Measurements from ENCODE around the gene PSMD13.

The PSMD13 gene

DNA sequence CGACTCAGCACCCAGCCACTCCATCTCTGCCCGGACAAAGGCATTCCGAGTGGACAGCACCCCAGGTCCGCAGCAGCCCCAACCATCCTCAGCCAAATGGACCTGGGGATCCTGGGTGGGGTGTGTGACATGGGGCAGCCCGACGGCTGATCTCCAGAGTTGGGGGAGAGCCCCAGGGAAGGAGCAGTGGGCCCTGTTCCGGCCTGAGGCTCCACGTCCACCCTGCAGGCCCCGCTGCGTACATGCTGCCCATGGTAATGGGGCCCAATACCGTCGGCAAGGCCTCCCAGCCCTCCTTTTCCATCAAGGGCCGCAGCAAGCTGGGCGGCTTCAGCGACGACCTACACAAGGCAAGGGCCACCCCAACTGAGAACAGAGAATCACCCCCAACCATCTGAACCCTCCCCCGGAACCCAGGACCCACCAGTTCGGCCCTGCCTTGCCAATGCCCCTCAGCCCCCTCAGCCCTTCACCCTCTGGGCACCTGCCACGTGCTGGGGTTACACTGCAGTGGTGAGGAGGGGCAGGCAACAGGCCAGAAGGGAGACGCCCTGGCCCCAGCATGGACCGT lies 38.5 kb upstream of the PSMD13 start:
- no peak overlapping the region for H3K4me3 ChIP-seq (ENCODE audit: low read length in 2 of 2)
- H3K27ac ChIP-seq (ENCODE audit: low read depth in 2 of 2, low read length in 2 of 2): no peak overlapping the region
- no peaks in the 10 kb centered on the region for H3K27me3 ChIP-seq (ENCODE audit: control insufficient read depth in 2 of 2, insufficient read depth in 2 of 2, low read length in 2 of 2)
- H3K4me1 ChIP-seq (ENCODE audit: control insufficient read depth in 2 of 2, insufficient read depth in 2 of 2, low read length in 2 of 2): no peaks in the 10 kb centered on the region
- no peak overlapping the region for H3K9ac ChIP-seq (ENCODE audit: low read depth in 1 of 2, low read length in 2 of 2)
- H3K36me3 ChIP-seq (ENCODE audit: control insufficient read depth in 2 of 2, insufficient read depth in 2 of 2, low read length in 2 of 2): peaks cover 3 to 17% of the 10 kb centered on the region in 2 donors
- no peaks in the 10 kb centered on the region for H3K9me3 ChIP-seq (ENCODE audit: control insufficient read depth in 2 of 2, low read length in 2 of 2)

DNA sequence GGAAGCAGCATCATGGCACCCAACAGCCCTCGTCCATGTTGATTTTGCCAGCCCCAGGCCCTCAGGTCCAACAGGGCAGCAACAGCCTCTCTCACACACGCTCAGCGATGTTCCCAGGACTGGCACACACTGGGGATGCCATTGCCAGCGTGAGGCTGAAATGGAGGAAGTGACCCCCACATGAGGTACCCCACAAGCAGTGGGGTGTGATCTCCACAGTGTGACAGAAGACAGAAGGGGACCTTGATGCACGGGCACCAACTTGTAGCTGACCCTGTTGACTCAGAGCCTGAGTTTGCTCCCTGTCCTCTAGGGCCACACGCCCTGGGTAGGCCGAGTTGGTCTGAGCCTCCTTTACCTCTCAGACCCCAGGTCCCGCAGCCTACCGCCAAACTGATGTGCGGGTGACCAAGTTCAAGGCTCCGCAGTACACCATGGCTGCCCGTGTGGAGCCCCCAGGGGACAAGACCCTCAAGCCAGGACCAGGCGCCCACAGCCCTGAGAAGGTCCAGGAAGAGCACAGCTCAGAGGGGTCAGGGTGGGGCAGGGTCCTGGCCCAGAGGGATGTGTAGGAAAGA lies 37.7 kb upstream of the PSMD13 start:
- Histone ChIP-seq H3K9ac (ENCODE audit: low read depth in 1 of 2, low read length in 2 of 2) (no peak overlapping the region), H3K27ac (ENCODE audit: low read depth in 2 of 2, low read length in 2 of 2) (no peak overlapping the region), H3K27me3 (ENCODE audit: control insufficient read depth in 2 of 2, insufficient read depth in 2 of 2, low read length in 2 of 2) (no peaks in the 10 kb centered on the region)

DNA sequence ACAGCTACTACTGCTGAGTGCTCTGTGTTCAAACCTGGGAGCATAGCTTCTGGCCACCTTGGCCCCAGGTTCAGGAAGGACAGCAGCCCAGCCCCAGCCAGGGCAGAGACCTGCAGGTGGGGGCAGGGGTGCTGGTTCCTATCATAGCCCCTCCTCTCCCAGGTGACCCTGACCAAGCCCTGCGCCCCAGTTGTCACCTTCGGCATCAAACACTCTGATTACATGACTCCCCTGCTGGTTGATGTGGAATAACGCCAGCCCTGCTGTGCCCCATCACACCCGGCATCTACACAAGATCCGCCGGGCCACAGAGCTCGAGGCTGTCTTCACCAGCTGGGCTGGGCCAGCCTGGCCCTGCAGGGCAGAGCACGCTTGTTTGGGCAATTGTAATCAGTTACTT lies 37.0 kb upstream of the PSMD13 start:
- Histone ChIP-seq H3K9ac (ENCODE audit: low read depth in 1 of 2, low read length in 2 of 2) (no peak overlapping the region), H3K9me3 (ENCODE audit: control insufficient read depth in 2 of 2, low read length in 2 of 2) (no peaks in the 10 kb centered on the region), H3K4me1 (ENCODE audit: control insufficient read depth in 2 of 2, insufficient read depth in 2 of 2, low read length in 2 of 2) (peaks cover 0 to 4% of the 10 kb centered on the region in 2 donors), H3K27ac (ENCODE audit: low read depth in 2 of 2, low read length in 2 of 2) (no peak overlapping the region), H3K36me3 (ENCODE audit: control insufficient read depth in 2 of 2, insufficient read depth in 2 of 2, low read length in 2 of 2) (peaks cover 15 to 31% of the 10 kb centered on the region in 2 donors), H3K4me3 (ENCODE audit: low read length in 2 of 2) (no peak overlapping the region), H3K27me3 (ENCODE audit: control insufficient read depth in 2 of 2, insufficient read depth in 2 of 2, low read length in 2 of 2) (no peaks in the 10 kb centered on the region)

More for the DNA sequence above, 37.7 kb upstream of the PSMD13 start:
- no peaks in the 10 kb centered on the region for H3K9me3 ChIP-seq (ENCODE audit: control insufficient read depth in 2 of 2, low read length in 2 of 2)
- H3K4me3 ChIP-seq (ENCODE audit: low read length in 2 of 2): no peak overlapping the region
- peaks cover 9 to 24% of the 10 kb centered on the region in 2 donors for H3K36me3 ChIP-seq (ENCODE audit: control insufficient read depth in 2 of 2, insufficient read depth in 2 of 2, low read length in 2 of 2)
- H3K4me1 ChIP-seq (ENCODE audit: control insufficient read depth in 2 of 2, insufficient read depth in 2 of 2, low read length in 2 of 2): peaks cover 0 to 4% of the 10 kb centered on the region in 2 donors

DNA sequence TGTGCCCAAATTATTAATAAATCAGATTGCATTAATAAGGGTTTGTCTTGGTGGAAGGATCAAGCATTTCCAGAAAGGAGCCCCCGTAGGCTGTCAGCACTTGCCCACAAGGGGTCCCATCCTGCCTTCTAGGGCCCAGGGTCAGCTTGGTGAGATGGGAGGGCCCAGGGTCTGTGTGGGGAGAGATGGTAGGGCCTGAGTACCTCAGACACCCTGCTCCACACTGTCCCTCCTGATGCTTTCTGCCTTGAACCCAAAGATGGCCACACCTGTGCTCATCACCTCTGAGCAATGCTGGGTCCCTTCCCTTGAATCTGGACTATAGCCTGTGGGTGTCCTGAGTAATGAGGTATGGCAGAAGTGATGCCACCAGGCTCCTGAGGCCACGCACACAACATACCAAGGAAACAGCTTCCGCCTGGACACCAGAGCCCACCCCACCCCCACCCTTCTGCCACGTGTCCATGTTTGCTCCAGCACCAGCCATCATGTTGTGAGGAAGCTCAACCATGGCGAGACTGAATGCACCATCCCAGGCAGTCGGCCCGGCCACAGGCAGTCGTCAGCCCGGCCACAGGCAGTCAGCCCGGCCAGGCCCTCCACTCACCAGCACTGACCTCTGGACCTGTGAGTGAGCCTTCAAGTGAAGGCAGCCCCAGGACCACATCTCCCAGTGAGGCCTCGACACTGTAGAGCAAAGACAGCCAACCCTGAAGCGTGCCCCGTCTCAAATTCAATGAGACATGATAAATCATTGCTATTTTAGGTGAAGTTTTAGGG lies 36.4 kb upstream of the PSMD13 start:
- Histone ChIP-seq H3K27ac (ENCODE audit: low read depth in 2 of 2, low read length in 2 of 2) (no peak overlapping the region), H3K9me3 (ENCODE audit: control insufficient read depth in 2 of 2, low read length in 2 of 2) (no peaks in the 10 kb centered on the region), H3K4me3 (ENCODE audit: low read length in 2 of 2) (no peak overlapping the region), H3K36me3 (ENCODE audit: control insufficient read depth in 2 of 2, insufficient read depth in 2 of 2, low read length in 2 of 2) (peaks cover 20 to 36% of the 10 kb centered on the region in 2 donors), H3K27me3 (ENCODE audit: control insufficient read depth in 2 of 2, insufficient read depth in 2 of 2, low read length in 2 of 2) (no peaks in the 10 kb centered on the region), H3K4me1 (ENCODE audit: control insufficient read depth in 2 of 2, insufficient read depth in 2 of 2, low read length in 2 of 2) (peaks cover 2 to 4% of the 10 kb centered on the region in 2 donors), H3K9ac (ENCODE audit: low read depth in 1 of 2, low read length in 2 of 2) (no peak overlapping the region)

DNA sequence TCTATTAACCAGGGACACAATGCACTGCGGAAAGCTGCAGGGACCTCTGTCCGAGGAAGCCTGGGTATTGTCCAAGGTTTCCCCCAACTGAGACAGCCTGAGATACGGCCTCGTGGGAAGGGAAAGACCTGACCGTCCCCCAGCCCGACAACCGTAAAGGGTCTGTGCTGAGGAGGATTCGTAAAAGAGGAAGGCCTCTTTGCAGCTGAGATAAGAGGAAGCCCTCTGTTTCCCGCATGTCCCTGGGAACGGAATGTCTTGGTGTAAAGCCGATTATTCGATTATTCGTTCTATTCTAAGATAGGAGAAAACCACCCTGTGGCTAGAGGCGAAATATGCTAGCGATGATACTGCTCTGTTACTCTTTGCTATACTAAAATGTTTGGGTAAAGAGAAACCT lies 34.8 kb upstream of the PSMD13 start:
- H3K4me3 ChIP-seq (ENCODE audit: low read length in 2 of 2): no peak overlapping the region
- peaks cover 14% of the 10 kb centered on the region in 2 donors for H3K4me1 ChIP-seq (ENCODE audit: control insufficient read depth in 2 of 2, insufficient read depth in 2 of 2, low read length in 2 of 2)
- no peaks in the 10 kb centered on the region for H3K27me3 ChIP-seq (ENCODE audit: control insufficient read depth in 2 of 2, insufficient read depth in 2 of 2, low read length in 2 of 2)
- H3K9me3 ChIP-seq (ENCODE audit: control insufficient read depth in 2 of 2, low read length in 2 of 2): no peaks in the 10 kb centered on the region
- no peak overlapping the region for H3K9ac ChIP-seq (ENCODE audit: low read depth in 1 of 2, low read length in 2 of 2)
- peaks cover 23 to 42% of the 10 kb centered on the region in 2 donors for H3K36me3 ChIP-seq (ENCODE audit: control insufficient read depth in 2 of 2, insufficient read depth in 2 of 2, low read length in 2 of 2)
- H3K27ac ChIP-seq (ENCODE audit: low read depth in 2 of 2, low read length in 2 of 2): no peak overlapping the region

DNA sequence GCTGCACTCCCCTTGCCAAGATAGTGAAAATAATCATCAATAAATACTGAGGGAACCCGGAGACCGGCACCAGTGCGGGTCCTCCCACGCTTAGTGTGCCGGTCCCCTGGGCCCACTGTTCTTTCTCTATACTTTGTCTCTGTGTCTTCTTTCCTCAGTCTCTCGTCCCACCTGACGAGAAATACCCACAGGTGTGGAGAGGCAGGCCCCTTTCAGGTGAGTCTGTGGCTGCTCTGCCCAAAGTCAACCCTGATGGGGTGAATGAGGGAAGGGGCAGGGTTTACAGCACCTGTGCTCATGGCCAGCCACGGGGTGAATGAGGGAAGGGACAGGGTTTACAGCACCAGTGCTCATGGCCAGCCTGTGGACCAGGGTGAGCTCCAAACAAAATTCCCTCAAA lies 34.3 kb upstream of the PSMD13 start:
- peaks cover 23 to 42% of the 10 kb centered on the region in 2 donors for H3K36me3 ChIP-seq (ENCODE audit: control insufficient read depth in 2 of 2, insufficient read depth in 2 of 2, low read length in 2 of 2)
- H3K4me1 ChIP-seq (ENCODE audit: control insufficient read depth in 2 of 2, insufficient read depth in 2 of 2, low read length in 2 of 2): peaks cover 14% of the 10 kb centered on the region in 2 donors
- no peaks in the 10 kb centered on the region for H3K9me3 ChIP-seq (ENCODE audit: control insufficient read depth in 2 of 2, low read length in 2 of 2)
- no peaks in the 10 kb centered on the region for H3K27me3 ChIP-seq (ENCODE audit: control insufficient read depth in 2 of 2, insufficient read depth in 2 of 2, low read length in 2 of 2)
- H3K9ac ChIP-seq (ENCODE audit: low read depth in 1 of 2, low read length in 2 of 2): no peak overlapping the region
- no peak overlapping the region for H3K27ac ChIP-seq (ENCODE audit: low read depth in 2 of 2, low read length in 2 of 2)
- H3K4me3 ChIP-seq (ENCODE audit: low read length in 2 of 2): no peak overlapping the region

DNA sequence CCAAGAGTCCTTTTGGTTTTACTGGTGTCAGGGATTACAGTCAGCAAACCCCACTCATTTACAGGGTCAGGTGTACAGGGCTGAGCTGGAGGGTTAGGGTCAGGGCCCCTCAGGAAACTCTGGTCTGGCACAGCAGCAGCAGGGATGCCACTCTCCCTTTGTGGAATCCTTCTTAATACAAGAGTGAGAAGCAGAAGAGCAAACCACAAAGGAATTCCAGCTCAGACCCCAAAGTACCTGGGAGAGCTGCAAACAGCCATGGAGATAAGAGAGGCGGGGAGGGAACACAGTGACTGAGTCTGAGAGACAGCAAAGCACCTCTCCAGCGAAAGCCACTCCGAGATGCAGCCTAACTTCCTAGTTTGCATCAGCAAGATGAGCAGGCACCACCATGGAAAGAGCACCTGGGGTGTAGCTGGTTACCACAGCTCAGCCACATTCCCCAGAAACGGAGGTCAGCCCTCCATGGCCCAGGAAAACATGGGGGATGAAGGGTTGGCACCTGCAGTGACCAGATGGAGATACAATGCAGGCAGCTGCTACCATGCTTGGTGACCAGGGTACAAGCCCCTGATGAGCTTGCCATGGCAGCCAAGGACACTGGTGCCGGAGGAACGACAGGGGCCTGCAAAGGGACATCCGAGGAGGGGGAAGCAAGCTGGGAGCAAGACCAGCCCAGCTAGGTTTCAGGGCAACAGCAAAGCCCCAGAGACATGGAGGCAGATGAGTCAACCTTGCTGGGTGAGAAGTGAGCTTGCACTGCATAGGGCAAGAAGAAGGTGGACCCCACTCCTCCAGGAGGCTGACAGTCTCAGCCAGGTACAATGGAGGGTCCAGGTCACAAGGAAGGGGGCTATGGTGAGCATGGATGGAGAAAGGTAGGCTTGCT lies 33.5 kb upstream of the PSMD13 start:
- Histone ChIP-seq H3K36me3 (ENCODE audit: control insufficient read depth in 2 of 2, insufficient read depth in 2 of 2, low read length in 2 of 2) (peaks cover 23 to 42% of the 10 kb centered on the region in 2 donors), H3K27ac (ENCODE audit: low read depth in 2 of 2, low read length in 2 of 2) (no peak overlapping the region), H3K4me1 (ENCODE audit: control insufficient read depth in 2 of 2, insufficient read depth in 2 of 2, low read length in 2 of 2) (peaks cover 14% of the 10 kb centered on the region in 2 donors), H3K4me3 (ENCODE audit: low read length in 2 of 2) (no peak overlapping the region), H3K9ac (ENCODE audit: low read depth in 1 of 2, low read length in 2 of 2) (no peak overlapping the region), H3K27me3 (ENCODE audit: control insufficient read depth in 2 of 2, insufficient read depth in 2 of 2, low read length in 2 of 2) (no peaks in the 10 kb centered on the region), H3K9me3 (ENCODE audit: control insufficient read depth in 2 of 2, low read length in 2 of 2) (no peaks in the 10 kb centered on the region)

DNA sequence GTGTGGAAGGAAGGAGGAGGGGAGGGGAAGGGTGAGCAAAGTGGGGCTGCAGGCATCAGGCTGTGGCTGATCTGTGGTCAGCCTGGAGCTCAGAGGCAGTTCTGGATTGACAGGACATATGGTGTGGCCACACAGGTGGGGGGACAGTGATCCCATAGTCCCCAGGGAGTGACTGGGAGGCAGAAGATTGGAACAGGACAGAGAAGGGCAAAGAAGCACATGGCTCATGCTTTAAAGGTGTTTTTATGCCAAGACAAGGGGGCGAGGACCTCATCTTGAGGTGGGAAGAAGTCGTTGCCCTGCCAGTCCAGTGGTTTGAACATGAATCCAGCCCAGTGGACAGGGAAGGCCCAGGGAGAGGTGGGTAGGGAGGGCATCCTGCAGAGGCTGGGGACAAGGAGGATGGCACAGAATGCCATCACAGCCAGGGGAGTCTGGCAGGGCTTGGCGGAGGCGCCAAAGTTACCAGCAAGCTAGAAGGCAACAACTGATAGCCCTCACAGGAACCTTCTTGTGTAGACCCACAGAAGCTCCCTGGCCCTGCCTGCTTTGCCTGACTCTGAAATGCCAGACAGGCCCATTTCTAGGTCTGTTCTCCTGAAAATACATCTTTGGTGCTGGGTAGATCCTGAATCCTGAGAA lies 32.7 kb upstream of the PSMD13 start:
- H3K36me3 ChIP-seq (ENCODE audit: control insufficient read depth in 2 of 2, insufficient read depth in 2 of 2, low read length in 2 of 2): peaks cover 23 to 42% of the 10 kb centered on the region in 2 donors
- no peak overlapping the region for H3K27ac ChIP-seq (ENCODE audit: low read depth in 2 of 2, low read length in 2 of 2)
- H3K4me3 ChIP-seq (ENCODE audit: low read length in 2 of 2): no peak overlapping the region
- H3K9me3 ChIP-seq (ENCODE audit: control insufficient read depth in 2 of 2, low read length in 2 of 2): no peaks in the 10 kb centered on the region
- H3K9ac ChIP-seq (ENCODE audit: low read depth in 1 of 2, low read length in 2 of 2): no peak overlapping the region
- no peaks in the 10 kb centered on the region for H3K27me3 ChIP-seq (ENCODE audit: control insufficient read depth in 2 of 2, insufficient read depth in 2 of 2, low read length in 2 of 2)
- H3K4me1 ChIP-seq (ENCODE audit: control insufficient read depth in 2 of 2, insufficient read depth in 2 of 2, low read length in 2 of 2): peaks cover 14% of the 10 kb centered on the region in 2 donors

DNA sequence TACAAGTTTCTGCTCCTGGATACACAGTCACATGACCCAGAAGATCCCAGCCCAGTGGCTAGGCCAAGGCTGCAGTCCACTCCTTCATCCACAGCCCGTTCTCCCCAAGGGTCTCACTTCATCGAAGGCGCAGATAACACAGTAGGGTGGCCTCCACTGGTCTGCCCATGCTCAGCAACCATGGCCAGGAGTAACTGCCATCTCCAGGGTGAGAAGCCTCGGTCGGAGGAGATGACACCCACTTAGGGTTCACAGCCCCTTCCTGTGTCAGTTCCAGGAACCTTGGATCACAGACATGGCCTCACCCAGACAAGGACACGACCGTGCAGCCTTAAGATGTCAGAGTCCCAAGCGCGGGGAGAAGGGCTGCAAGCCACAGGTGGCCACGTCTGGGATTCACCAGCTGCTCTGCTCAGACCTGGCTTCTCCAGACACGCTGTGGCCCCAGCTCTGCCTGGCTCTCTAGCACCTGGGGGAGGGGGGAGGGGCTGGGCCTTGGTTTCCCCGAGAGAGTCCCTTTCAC lies 32.1 kb upstream of the PSMD13 start:
- H3K36me3 ChIP-seq (ENCODE audit: control insufficient read depth in 2 of 2, insufficient read depth in 2 of 2, low read length in 2 of 2): peaks cover 23 to 45% of the 10 kb centered on the region in 2 donors
- H3K4me1 ChIP-seq (ENCODE audit: control insufficient read depth in 2 of 2, insufficient read depth in 2 of 2, low read length in 2 of 2): peaks cover 20% of the 10 kb centered on the region in 2 donors
- no peaks in the 10 kb centered on the region for H3K9me3 ChIP-seq (ENCODE audit: control insufficient read depth in 2 of 2, low read length in 2 of 2)
- H3K4me3 ChIP-seq (ENCODE audit: low read length in 2 of 2): no peak overlapping the region
- H3K27ac ChIP-seq (ENCODE audit: low read depth in 2 of 2, low read length in 2 of 2): no peak overlapping the region
- no peak overlapping the region for H3K9ac ChIP-seq (ENCODE audit: low read depth in 1 of 2, low read length in 2 of 2)
- H3K27me3 ChIP-seq (ENCODE audit: control insufficient read depth in 2 of 2, insufficient read depth in 2 of 2, low read length in 2 of 2): no peaks in the 10 kb centered on the region
